Measurements from ENCODE around the gene ZNF496. TPM values are rescaled to one million over a fixed set of nuclear protein-coding genes. Genes with fewer than 3 reads are reported as not detected.
A peak's percentile ranks its signal among the peaks of the same experiment; 100 is the strongest.

ZNF496 gene
- total RNA-seq, 1 experiment from 2014 or later = 66.5 TPM

DNA sequence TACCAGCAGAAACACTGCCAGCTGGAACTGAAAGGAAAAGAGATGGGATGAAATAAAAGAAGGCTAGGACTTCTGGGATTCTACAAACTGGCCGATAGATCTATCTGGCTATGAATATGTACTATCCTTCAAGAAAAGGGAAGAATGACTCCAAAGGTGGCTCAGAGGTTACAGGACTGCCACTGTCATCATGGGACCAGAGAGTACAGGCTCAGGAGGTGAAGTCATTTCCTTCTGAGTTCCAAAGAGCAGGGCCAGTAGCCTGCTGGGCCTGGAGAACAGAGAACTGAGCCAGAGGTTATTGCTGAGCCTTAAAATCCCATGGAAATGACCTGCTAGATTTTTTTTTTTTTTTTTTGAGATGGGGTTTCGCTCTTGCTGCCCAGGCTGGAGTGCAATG is 27.6 kb downstream of the ZNF496 start:
- Histone ChIP-seq H3K23me2 (ENCODE audit: insufficient read length, low read depth, low read length, poor library complexity, severe bottlenecking) (no peaks in the 10 kb centered on the region), H2AK5ac (ENCODE audit: insufficient read length, low read length) (no peak overlapping the region), H2BK20ac (ENCODE audit: low read depth, low read length, poor library complexity, severe bottlenecking) (no peak overlapping the region), H3T11ph (ENCODE audit: low read length) (no peak overlapping the region), H2BK15ac (ENCODE audit: low read depth, low read length) (no peak overlapping the region), H2BK120ac (ENCODE audit: low read depth, low read length, poor library complexity, severe bottlenecking) (no peak overlapping the region), H3K56ac (ENCODE audit: insufficient read length, low read depth, low read length) (no peak overlapping the region), H3K79me2 (ENCODE audit: insufficient read depth, low read length) (no peaks in the 10 kb centered on the region), H2BK12ac (ENCODE audit: insufficient read length, low read depth, low read length) (no peak overlapping the region), H4K91ac (ENCODE audit: insufficient read length, low read depth, low read length) (no peak overlapping the region), H4K8ac (replicated peaks; ENCODE audit: insufficient read length, low read depth, low read length) (no peak overlapping the region), H2AFZ (ENCODE audit: low read length) (no peak overlapping the region), H3K27me3 (ENCODE audit: insufficient read depth, low read length) (no peaks in the 10 kb centered on the region), H3K18ac (ENCODE audit: insufficient read length, low read depth, low read length) (no peak overlapping the region), H3K27ac (ENCODE audit: insufficient read length, low read depth, low read length) (no peak overlapping the region), H3K4me2 (ENCODE audit: insufficient read depth, insufficient read length, low read length) (no peak overlapping the region), H2BK5ac (ENCODE audit: insufficient read length, low read length) (no peak overlapping the region), H4K20me1 (ENCODE audit: control insufficient read depth, insufficient read depth, insufficient read length) (no peaks in the 10 kb centered on the region), H3K79me1 (ENCODE audit: insufficient read depth, low read depth, low read length, poor library complexity, severe bottlenecking) (no peaks in the 10 kb centered on the region), H3K9ac (ENCODE audit: extremely low read depth, insufficient read length, low read length) (no peak overlapping the region), H3K4me1 (ENCODE audit: insufficient read depth, low read length) (peaks cover 4% of the 10 kb centered on the region; the same call in 1 of the 2 replicates), H3K4ac (ENCODE audit: low read depth, low read length) (no peak overlapping the region), H3K14ac (ENCODE audit: insufficient read depth, low read length) (no peak overlapping the region), H4K5ac (ENCODE audit: insufficient read length, low read depth, low read length) (no peak overlapping the region), H3K23ac (ENCODE audit: insufficient read length, low read depth, low read length) (no peak overlapping the region), H3K9me3 (ENCODE audit: control insufficient read depth, low read depth, low read length) (no peaks in the 10 kb centered on the region)
- WGBS (ENCODE audit: extremely low coverage, insufficient read length, low lambda C conversion rate) = no CpG with 5 or more reads among the region's 2 CpGs
- H3K36me3 Mint-ChIP-seq (ENCODE audit: insufficient read depth in 1 of 3, low read depth in 3 of 3) = peaks cover 83 to 98% (median 93%) of the 10 kb centered on the region in 3 experiments
- H3K27ac Mint-ChIP-seq = peak overlapping the region in 1 of 3 experiments; percentile 52; a peak in 1 of 7 replicates
- no peaks in the 10 kb centered on the region for H3K9me3 Mint-ChIP-seq
- H3K4me1 Mint-ChIP-seq = peaks cover 9 to 10% of the 10 kb centered on the region in 2 experiments
- H3K27me3 Mint-ChIP-seq (ENCODE audit: low read depth) = no peaks in the 10 kb centered on the region; the same call in 1 of the 2 replicates
- DNase-seq = no peak
- no peak overlapping the region for H3K4me3 Mint-ChIP-seq
- no peak for TF ChIP-seq CTCF (conservative IDR thresholded peaks at IDR 0.05)

All from H9 (cell line).